Measurements from ENCODE around the gene DBN1.

Gene DBN1

GRCh38 chr5:177496070-177496726 lies 22.8 kb upstream of the DBN1 start:
- DNase-seq (ENCODE audit: low spot score): no peak
- no peak for TF ChIP-seq CTCF (IDR thresholded peaks at IDR 0.05; ENCODE audit: borderline replicate concordance, control extremely low read depth, extremely low read depth, insufficient read depth, missing control alignments)
- in situ Hi-C loops (cut with MboI; ENCODE audit: low sequenced_read_pairs, unreplicated experiment): no loop called here

GRCh38 chr5:177495243-177496060 lies 22.0 kb upstream of the DBN1 start:
- DNase-seq (ENCODE audit: low spot score): no peak
- in situ Hi-C loops (cut with MboI; ENCODE audit: low sequenced_read_pairs, unreplicated experiment): no loop called here
- no peak for TF ChIP-seq CTCF (IDR thresholded peaks at IDR 0.05; ENCODE audit: borderline replicate concordance, control extremely low read depth, extremely low read depth, insufficient read depth, missing control alignments)

- in situ Hi-C loops (cut with MboI; ENCODE audit: low sequenced_read_pairs, unreplicated experiment): no loop called here
- DNase-seq (ENCODE audit: low spot score): no peak
- TF ChIP-seq CTCF (IDR thresholded peaks at IDR 0.05; ENCODE audit: borderline replicate concordance, control extremely low read depth, extremely low read depth, insufficient read depth, missing control alignments): no peak
These were observed 21.1 kb upstream of the DBN1 start for GRCh38 chr5:177494346-177495195.

- TF ChIP-seq CTCF (IDR thresholded peaks at IDR 0.05; ENCODE audit: borderline replicate concordance, control extremely low read depth, extremely low read depth, insufficient read depth, missing control alignments): no peak
- in situ Hi-C loops (cut with MboI; ENCODE audit: low sequenced_read_pairs, unreplicated experiment): no loop called here
- no peak for DNase-seq (ENCODE audit: low spot score)
These were observed 20.4 kb upstream of the DBN1 start for GRCh38 chr5:177493795-177494345.

- in situ Hi-C loops (cut with MboI; ENCODE audit: low sequenced_read_pairs, unreplicated experiment): no loop called here
- no peak for TF ChIP-seq CTCF (IDR thresholded peaks at IDR 0.05; ENCODE audit: borderline replicate concordance, control extremely low read depth, extremely low read depth, insufficient read depth, missing control alignments)
- no peak for DNase-seq (ENCODE audit: low spot score)
These were observed 19.4 kb upstream of the DBN1 start for GRCh38 chr5:177492841-177493240.
